HepG2 (cell line): ENCODE measurements around the gene LSM2. TPM values are rescaled to one million over a fixed set of nuclear protein-coding genes. Genes with fewer than 3 reads are reported as not detected.

Experiments
- BHLHE40 ChIP-seq: IDR thresholded peaks from 2 replicates; pipeline ENCODE4 v1.6.1; 2011; ENCODE audit warnings: low read length, improper control_type of control experiment
- BORCS8-MEF2B ChIP-seq: sonication (generic); formaldehyde crosslinking; IDR thresholded peaks from 2 replicates; pipeline ENCODE4 v1.8.0; 2022; ENCODE audit warnings: mild to moderate bottlenecking, missing genetic modification reagents
- CENPBD1 ChIP-seq: sonication (generic); formaldehyde crosslinking; IDR thresholded peaks from 2 replicates; pipeline ENCODE4 v1.8.0; 2022; ENCODE audit warnings: missing genetic modification reagents, low read depth, mild to moderate bottlenecking, borderline replicate concordance
- FOXC1 ChIP-seq: sonication (generic); formaldehyde crosslinking; IDR thresholded peaks from 2 replicates; pipeline ENCODE4 v1.8.0; 2022; ENCODE audit warnings: mild to moderate bottlenecking, missing genetic modification reagents, borderline replicate concordance
- KLF13 ChIP-seq: sonication (generic); formaldehyde crosslinking; IDR thresholded peaks from 2 replicates; pipeline ENCODE4 v1.4.0; 2020; ENCODE audit warnings: mild to moderate bottlenecking, missing genetic modification reagents
- MXD4 ChIP-seq: IDR thresholded peaks from 2 replicates; pipeline ENCODE4 v1.6.1; 2016; ENCODE audit warnings: mild to moderate bottlenecking, missing biosample characterization, missing genetic modification reagents
- PRDM10 ChIP-seq: sonication (generic); formaldehyde crosslinking; IDR thresholded peaks from 2 replicates; pipeline ENCODE4 v1.4.0; 2020; ENCODE audit warnings: low read depth, missing genetic modification reagents
- RFXAP ChIP-seq: sonication (generic); formaldehyde crosslinking; IDR thresholded peaks from 2 replicates; pipeline ENCODE4 v1.4.0; 2020; ENCODE audit warnings: missing genetic modification reagents, borderline replicate concordance
- SP5 ChIP-seq: IDR thresholded peaks from 2 replicates; pipeline ENCODE4 v1.6.1; 2016; ENCODE audit warnings: low read depth, borderline replicate concordance
- ZBTB3 ChIP-seq: sonication (generic); formaldehyde crosslinking; IDR thresholded peaks from 2 replicates; pipeline ENCODE4 v1.4.0; 2020; ENCODE audit warnings: low read depth, mild to moderate bottlenecking, moderate library complexity, missing genetic modification reagents, borderline replicate concordance
- ZBTB7A ChIP-seq: sonication (generic); formaldehyde crosslinking; IDR thresholded peaks from 2 replicates; pipeline ENCODE4 v1.8.0; 2022; ENCODE audit warnings: mild to moderate bottlenecking, missing genetic modification reagents
- ZNF317 ChIP-seq: sonication (generic); formaldehyde crosslinking; IDR thresholded peaks from 2 replicates; pipeline ENCODE4 v1.5.0; 2020; ENCODE audit warnings: mild to moderate bottlenecking, missing genetic modification reagents
- ZNF580 ChIP-seq: IDR thresholded peaks from 2 replicates; pipeline ENCODE4 v1.6.1; 2016; ENCODE audit warnings: low read depth, borderline replicate concordance
- ZNF609 ChIP-seq: sonication (generic); formaldehyde crosslinking; IDR thresholded peaks from 2 replicates; pipeline ENCODE4 v1.4.0; 2020; ENCODE audit warnings: mild to moderate bottlenecking, missing genetic modification reagents, borderline replicate concordance
- polyA plus RNA-seq, 8 experiments: library from polyadenylated mRNA; depleted of rRNA in 3 of 8; stranded (reverse) in 7 of 8; unstranded in 1 of 8; fragments of >200 nt; fragmentation: Illumina TruSeq in 4 of 8; extraction: Trizol in 4 of 8; gene quantifications; 2 replicates each; pipeline versions ENCODE4 v1.2.1 to v1.2.3, GENCODE V29; 2011 to 2016; ENCODE audit warnings: low read depth in 4 of 8, missing spikeins in 1 of 8, mixed read lengths in 1 of 8; ENCODE audit not compliant: insufficient read depth in 1 of 8
- total RNA-seq, 5 experiments: library from RNA; depleted of rRNA; stranded (reverse); fragments of >200 nt; fragmentation: Illumina TruSeq; extraction: Trizol; gene quantifications; 2 replicates each; pipeline ENCODE4 v1.2.3, GENCODE V29; 2016; ENCODE audit warnings: low read depth in 1 of 5
- TF ChIP-seq, protein P1 (sequence below): IDR thresholded peaks from 2 replicates; pipeline ENCODE4 v1.6.1; 2018; ENCODE audit warnings: missing genetic modification reagents

LSM2 gene
- total and polyA plus RNA-seq, 2 of the 13 experiments (the other 11 are each of a cell fraction or from before 2014, with no cell fraction given) = 69.4 to 90.5 TPM

- TF ChIP-seq PRDM10 (CRISPR knock-in tag) (peak; percentile 65; the same call in 1 of the 2 replicates), CENPBD1 (CRISPR knock-in tag) (no peak; the same call in 1 of the 2 replicates), ZBTB3 (CRISPR knock-in tag) (peak; percentile 84; the same call in 1 of the 2 replicates), MXD4 (peak; percentile 100), ZNF580 (CRISPR knock-in tag) (peak; percentile 67), BHLHE40 (no peak; the same call in 1 of the 2 replicates), RFXAP (CRISPR knock-in tag) (peak; percentile 83; the same call in 1 of the 2 replicates), FOXC1 (no peak; the same call in 1 of the 2 replicates), BORCS8-MEF2B (no peak), KLF13 (CRISPR knock-in tag) (peak; percentile 28; the same call in 1 of the 2 replicates), ZBTB7A (no peak), ZNF317 (CRISPR knock-in tag) (0 out of 2 replicates have a peak, but pooled peaks have one; percentile 46), SP5 (CRISPR knock-in tag) (peak; percentile 73), ZNF609 (CRISPR knock-in tag) (peak; percentile 56; the same call in 1 of the 2 replicates)
- TF ChIP-seq, protein P1, sequence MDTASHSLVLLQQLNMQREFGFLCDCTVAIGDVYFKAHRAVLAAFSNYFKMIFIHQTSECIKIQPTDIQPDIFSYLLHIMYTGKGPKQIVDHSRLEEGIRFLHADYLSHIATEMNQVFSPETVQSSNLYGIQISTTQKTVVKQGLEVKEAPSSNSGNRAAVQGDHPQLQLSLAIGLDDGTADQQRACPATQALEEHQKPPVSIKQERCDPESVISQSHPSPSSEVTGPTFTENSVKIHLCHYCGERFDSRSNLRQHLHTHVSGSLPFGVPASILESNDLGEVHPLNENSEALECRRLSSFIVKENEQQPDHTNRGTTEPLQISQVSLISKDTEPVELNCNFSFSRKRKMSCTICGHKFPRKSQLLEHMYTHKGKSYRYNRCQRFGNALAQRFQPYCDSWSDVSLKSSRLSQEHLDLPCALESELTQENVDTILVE (CRISPR knock-in tag) = peak; percentile 64; the same call in 1 of the 2 replicates
These were observed 11.0 kb downstream of the LSM2 start, which contains the start of gene VARS1 (continued) for GRCh38 chr6:31795616-31796298.
